ENCODE results near the gene KYNU.

The KYNU gene

DNA sequence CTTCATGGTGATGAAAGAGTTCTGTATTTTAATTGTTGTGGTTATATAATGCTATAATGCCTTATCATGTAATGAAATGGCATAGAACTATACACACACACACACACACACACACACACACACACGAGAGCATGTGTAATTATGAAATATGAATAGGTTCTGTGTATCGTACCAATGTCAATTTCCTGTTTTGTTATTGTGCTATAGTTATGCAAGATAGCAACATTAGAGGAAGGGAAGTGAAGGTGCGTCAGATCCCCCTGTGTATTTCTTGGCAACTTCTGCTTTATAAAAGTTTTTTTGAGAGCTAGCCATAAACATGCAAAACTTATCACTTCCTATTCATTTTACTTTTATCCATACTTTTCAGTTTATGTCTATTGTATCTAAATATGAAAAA, 191.0 kb downstream of the KYNU start:
- no peak for ATAC-seq
- TF ChIP-seq, protein P1, sequence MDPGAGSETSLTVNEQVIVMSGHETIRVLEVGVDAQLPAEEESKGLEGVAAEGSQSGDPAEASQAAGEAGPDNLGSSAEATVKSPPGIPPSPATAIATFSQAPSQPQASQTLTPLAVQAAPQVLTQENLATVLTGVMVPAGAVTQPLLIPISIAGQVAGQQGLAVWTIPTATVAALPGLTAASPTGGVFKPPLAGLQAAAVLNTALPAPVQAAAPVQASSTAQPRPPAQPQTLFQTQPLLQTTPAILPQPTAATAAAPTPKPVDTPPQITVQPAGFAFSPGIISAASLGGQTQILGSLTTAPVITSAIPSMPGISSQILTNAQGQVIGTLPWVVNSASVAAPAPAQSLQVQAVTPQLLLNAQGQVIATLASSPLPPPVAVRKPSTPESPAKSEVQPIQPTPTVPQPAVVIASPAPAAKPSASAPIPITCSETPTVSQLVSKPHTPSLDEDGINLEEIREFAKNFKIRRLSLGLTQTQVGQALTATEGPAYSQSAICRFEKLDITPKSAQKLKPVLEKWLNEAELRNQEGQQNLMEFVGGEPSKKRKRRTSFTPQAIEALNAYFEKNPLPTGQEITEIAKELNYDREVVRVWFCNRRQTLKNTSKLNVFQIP (CRISPR knock-in tag; IDR thresholded peaks at IDR 0.05; ENCODE audit: borderline replicate concordance, low read depth): no peak
- no peak for TF ChIP-seq ZNF565 (CRISPR knock-in tag; conservative IDR thresholded peaks at IDR 0.05; ENCODE audit: low read depth)
- no peak for TF ChIP-seq ISL1 (CRISPR knock-in tag; IDR thresholded peaks at IDR 0.05)
- no peak for TF ChIP-seq ZNF8 (CRISPR knock-in tag; IDR thresholded peaks at IDR 0.05)
- no peak for TF ChIP-seq BACH2 (CRISPR knock-in tag; IDR thresholded peaks at IDR 0.05; ENCODE audit: borderline replicate concordance)
- no peak for TF ChIP-seq ZC3H10 (CRISPR knock-in tag; IDR thresholded peaks at IDR 0.05)
- TF ChIP-seq GLIS3 (CRISPR knock-in tag; IDR thresholded peaks at IDR 0.05): no peak
- no peak for TF ChIP-seq PPARA (CRISPR knock-in tag; IDR thresholded peaks at IDR 0.05; ENCODE audit: borderline replicate concordance)
- no peak for TF ChIP-seq ZFP3 (CRISPR knock-in tag; IDR thresholded peaks at IDR 0.05)
- no peak for TF ChIP-seq SNAI2 (CRISPR knock-in tag; IDR thresholded peaks at IDR 0.05)
- no peak for TF ChIP-seq ZNF70 (CRISPR knock-in tag; IDR thresholded peaks at IDR 0.05)
- TF ChIP-seq OSR1 (CRISPR knock-in tag; IDR thresholded peaks at IDR 0.05): no peak
- TF ChIP-seq CSDC2 (CRISPR knock-in tag; IDR thresholded peaks at IDR 0.05): no peak
- no peak for TF ChIP-seq RARB (CRISPR knock-in tag; IDR thresholded peaks at IDR 0.05)
- TF ChIP-seq, protein P2, sequence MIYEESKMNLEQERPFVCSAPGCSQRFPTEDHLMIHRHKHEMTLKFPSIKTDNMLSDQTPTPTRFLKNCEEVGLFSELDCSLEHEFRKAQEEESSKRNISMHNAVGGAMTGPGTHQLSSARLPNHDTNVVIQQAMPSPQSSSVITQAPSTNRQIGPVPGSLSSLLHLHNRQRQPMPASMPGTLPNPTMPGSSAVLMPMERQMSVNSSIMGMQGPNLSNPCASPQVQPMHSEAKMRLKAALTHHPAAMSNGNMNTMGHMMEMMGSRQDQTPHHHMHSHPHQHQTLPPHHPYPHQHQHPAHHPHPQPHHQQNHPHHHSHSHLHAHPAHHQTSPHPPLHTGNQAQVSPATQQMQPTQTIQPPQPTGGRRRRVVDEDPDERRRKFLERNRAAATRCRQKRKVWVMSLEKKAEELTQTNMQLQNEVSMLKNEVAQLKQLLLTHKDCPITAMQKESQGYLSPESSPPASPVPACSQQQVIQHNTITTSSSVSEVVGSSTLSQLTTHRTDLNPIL (CRISPR knock-in tag; IDR thresholded peaks at IDR 0.05; ENCODE audit: low read depth): no peak

DNA sequence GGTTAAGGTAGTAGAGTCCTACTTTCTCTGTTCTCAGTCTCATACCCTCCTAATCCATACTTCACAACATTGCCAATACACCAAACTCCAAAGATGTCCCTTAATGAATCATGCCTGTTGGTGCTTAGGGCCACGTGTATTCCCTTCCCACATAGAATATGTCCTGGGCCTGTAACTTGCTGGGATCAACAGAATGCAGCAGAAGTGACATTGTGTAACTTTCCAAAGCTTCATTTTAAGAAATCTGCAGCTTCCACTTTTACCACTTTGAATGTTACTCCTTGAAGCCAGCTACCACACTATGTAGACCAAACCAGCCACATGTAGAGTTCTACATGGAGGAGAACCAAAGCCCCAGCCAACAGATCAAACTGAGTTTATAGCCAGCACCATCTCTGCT, 193.2 kb downstream of the KYNU start:
- no peak for TF ChIP-seq ZFP3 (CRISPR knock-in tag; IDR thresholded peaks at IDR 0.05)
- TF ChIP-seq, protein P3, sequence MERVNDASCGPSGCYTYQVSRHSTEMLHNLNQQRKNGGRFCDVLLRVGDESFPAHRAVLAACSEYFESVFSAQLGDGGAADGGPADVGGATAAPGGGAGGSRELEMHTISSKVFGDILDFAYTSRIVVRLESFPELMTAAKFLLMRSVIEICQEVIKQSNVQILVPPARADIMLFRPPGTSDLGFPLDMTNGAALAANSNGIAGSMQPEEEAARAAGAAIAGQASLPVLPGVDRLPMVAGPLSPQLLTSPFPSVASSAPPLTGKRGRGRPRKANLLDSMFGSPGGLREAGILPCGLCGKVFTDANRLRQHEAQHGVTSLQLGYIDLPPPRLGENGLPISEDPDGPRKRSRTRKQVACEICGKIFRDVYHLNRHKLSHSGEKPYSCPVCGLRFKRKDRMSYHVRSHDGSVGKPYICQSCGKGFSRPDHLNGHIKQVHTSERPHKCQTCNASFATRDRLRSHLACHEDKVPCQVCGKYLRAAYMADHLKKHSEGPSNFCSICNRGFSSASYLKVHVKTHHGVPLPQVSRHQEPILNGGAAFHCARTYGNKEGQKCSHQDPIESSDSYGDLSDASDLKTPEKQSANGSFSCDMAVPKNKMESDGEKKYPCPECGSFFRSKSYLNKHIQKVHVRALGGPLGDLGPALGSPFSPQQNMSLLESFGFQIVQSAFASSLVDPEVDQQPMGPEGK (CRISPR knock-in tag; IDR thresholded peaks at IDR 0.05; ENCODE audit: borderline replicate concordance): no peak
- no peak for TF ChIP-seq SNAI2 (CRISPR knock-in tag; IDR thresholded peaks at IDR 0.05)
- no peak for TF ChIP-seq ZC3H10 (CRISPR knock-in tag; IDR thresholded peaks at IDR 0.05)
- no peak for TF ChIP-seq TCF4 (CRISPR knock-in tag; IDR thresholded peaks at IDR 0.05; ENCODE audit: borderline replicate concordance)
- TF ChIP-seq GLIS3 (CRISPR knock-in tag; IDR thresholded peaks at IDR 0.05): no peak
- no peak for TF ChIP-seq ISL1 (CRISPR knock-in tag; IDR thresholded peaks at IDR 0.05)
- no peak for TF ChIP-seq ZNF70 (CRISPR knock-in tag; IDR thresholded peaks at IDR 0.05)
- no peak for TF ChIP-seq ARNTL (CRISPR knock-in tag; IDR thresholded peaks at IDR 0.05; ENCODE audit: borderline replicate concordance, low read depth)
- TF ChIP-seq ESRRG (CRISPR knock-in tag; IDR thresholded peaks at IDR 0.05): no peak
- TF ChIP-seq, protein P4, sequence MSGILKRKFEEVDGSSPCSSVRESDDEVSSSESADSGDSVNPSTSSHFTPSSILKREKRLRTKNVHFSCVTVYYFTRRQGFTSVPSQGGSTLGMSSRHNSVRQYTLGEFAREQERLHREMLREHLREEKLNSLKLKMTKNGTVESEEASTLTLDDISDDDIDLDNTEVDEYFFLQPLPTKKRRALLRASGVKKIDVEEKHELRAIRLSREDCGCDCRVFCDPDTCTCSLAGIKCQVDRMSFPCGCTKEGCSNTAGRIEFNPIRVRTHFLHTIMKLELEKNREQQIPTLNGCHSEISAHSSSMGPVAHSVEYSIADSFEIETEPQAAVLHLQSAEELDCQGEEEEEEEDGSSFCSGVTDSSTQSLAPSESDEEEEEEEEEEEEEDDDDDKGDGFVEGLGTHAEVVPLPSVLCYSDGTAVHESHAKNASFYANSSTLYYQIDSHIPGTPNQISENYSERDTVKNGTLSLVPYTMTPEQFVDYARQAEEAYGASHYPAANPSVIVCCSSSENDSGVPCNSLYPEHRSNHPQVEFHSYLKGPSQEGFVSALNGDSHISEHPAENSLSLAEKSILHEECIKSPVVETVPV (CRISPR knock-in tag; IDR thresholded peaks at IDR 0.05): no peak
- no peak for TF ChIP-seq OSR1 (CRISPR knock-in tag; IDR thresholded peaks at IDR 0.05)
- TF ChIP-seq, protein P2 (CRISPR knock-in tag; IDR thresholded peaks at IDR 0.05; ENCODE audit: low read depth): no peak
- TF ChIP-seq PPARA (CRISPR knock-in tag; IDR thresholded peaks at IDR 0.05; ENCODE audit: borderline replicate concordance): no peak
- TF ChIP-seq, protein P1 (CRISPR knock-in tag; IDR thresholded peaks at IDR 0.05; ENCODE audit: borderline replicate concordance, low read depth): no peak
- TF ChIP-seq, protein P5, sequence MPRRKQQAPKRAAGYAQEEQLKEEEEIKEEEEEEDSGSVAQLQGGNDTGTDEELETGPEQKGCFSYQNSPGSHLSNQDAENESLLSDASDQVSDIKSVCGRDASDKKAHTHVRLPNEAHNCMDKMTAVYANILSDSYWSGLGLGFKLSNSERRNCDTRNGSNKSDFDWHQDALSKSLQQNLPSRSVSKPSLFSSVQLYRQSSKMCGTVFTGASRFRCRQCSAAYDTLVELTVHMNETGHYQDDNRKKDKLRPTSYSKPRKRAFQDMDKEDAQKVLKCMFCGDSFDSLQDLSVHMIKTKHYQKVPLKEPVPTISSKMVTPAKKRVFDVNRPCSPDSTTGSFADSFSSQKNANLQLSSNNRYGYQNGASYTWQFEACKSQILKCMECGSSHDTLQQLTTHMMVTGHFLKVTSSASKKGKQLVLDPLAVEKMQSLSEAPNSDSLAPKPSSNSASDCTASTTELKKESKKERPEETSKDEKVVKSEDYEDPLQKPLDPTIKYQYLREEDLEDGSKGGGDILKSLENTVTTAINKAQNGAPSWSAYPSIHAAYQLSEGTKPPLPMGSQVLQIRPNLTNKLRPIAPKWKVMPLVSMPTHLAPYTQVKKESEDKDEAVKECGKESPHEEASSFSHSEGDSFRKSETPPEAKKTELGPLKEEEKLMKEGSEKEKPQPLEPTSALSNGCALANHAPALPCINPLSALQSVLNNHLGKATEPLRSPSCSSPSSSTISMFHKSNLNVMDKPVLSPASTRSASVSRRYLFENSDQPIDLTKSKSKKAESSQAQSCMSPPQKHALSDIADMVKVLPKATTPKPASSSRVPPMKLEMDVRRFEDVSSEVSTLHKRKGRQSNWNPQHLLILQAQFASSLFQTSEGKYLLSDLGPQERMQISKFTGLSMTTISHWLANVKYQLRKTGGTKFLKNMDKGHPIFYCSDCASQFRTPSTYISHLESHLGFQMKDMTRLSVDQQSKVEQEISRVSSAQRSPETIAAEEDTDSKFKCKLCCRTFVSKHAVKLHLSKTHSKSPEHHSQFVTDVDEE (CRISPR knock-in tag; IDR thresholded peaks at IDR 0.05): no peak
- no peak for ATAC-seq
